DND-41 (cell line): ENCODE measurements around the gene TBXAS1.

Experiments
- ATAC-seq: fragments of 200-7000 bp; cut with Tn5 transposase; 3 replicates; pipeline ENCODE4 v1.9.1; 2021; ENCODE audit warnings: low read depth; ENCODE audit not compliant: insufficient read depth
- DNase-seq: peaks from one replicate; pipeline ENCODE4 v3.0.0-alpha.2; 2020
- H2AFZ ChIP-seq: 2 replicates; pipeline ENCODE4 v1.6.0; 2012; ENCODE audit warnings: low read depth, low read length
- H3K27ac ChIP-seq: 2 replicates; pipeline ENCODE4 v1.5.1; 2012; ENCODE audit warnings: low read length, inconsistent platforms
- H3K27me3 ChIP-seq: fragments of 200-600 bp; sonication (generic); 2 replicates; pipeline ENCODE4 v1.6.0; 2012; ENCODE audit warnings: low read length, mild to moderate bottlenecking, inconsistent platforms; ENCODE audit not compliant: insufficient read depth, poor library complexity
- H3K36me3 ChIP-seq: 2 replicates; pipeline ENCODE4 v1.5.1; 2012; ENCODE audit warnings: low read length, inconsistent platforms; ENCODE audit not compliant: insufficient read depth
- H3K4me1 ChIP-seq: 2 replicates; pipeline ENCODE4 v1.5.1; 2012; ENCODE audit warnings: mild to moderate bottlenecking, low read length; ENCODE audit not compliant: insufficient read depth
- H3K4me2 ChIP-seq: 2 replicates; pipeline ENCODE4 v1.6.0; 2012; ENCODE audit warnings: mild to moderate bottlenecking, moderate library complexity, low read length, inconsistent platforms; ENCODE audit not compliant: insufficient read depth
- H3K4me3 ChIP-seq, 2 experiments: fragments of 200-600 bp in 1 of 2; shearing (Covaris generic) in 1 of 2; 2 replicates each; pipeline ENCODE4 v1.5.1; 2012 to 2016; ENCODE audit warnings: inconsistent platforms in 2 of 2, low read length in 2 of 2, mild to moderate bottlenecking in 2 of 2, low read depth in 1 of 2, moderate library complexity in 1 of 2
- H3K79me2 ChIP-seq: 2 replicates; pipeline ENCODE4 v1.6.0; 2012; ENCODE audit warnings: low read length, inconsistent platforms; ENCODE audit not compliant: insufficient read depth
- H3K9ac ChIP-seq: 2 replicates; pipeline ENCODE4 v1.6.0; 2012; ENCODE audit warnings: low read depth, mild to moderate bottlenecking, inconsistent platforms, low read length, moderate library complexity
- H3K9me3 ChIP-seq: 2 replicates; pipeline ENCODE4 v1.5.1; 2012; ENCODE audit warnings: low read length, moderate library complexity, mild to moderate bottlenecking, inconsistent platforms; ENCODE audit not compliant: insufficient read depth, severe bottlenecking
- H4K20me1 ChIP-seq: 2 replicates; pipeline ENCODE4 v1.6.0; 2012; ENCODE audit warnings: low read length; ENCODE audit not compliant: insufficient read depth
- CTCF ChIP-seq: IDR thresholded peaks from 2 replicates; pipeline ENCODE4 v1.5.1; 2012; ENCODE audit warnings: borderline replicate concordance, low read length, moderate library complexity, mild to moderate bottlenecking; ENCODE audit not compliant: poor library complexity, severe bottlenecking; ENCODE audit errors: extremely low read depth
- EZH2 ChIP-seq: IDR thresholded peaks from 3 replicates; pipeline ENCODE4 v1.6.1; 2012; ENCODE audit warnings: borderline replicate concordance, low read depth, mild to moderate bottlenecking, moderate library complexity, low read length, inconsistent platforms; ENCODE audit not compliant: severe bottlenecking

TBXAS1 gene

DNA sequence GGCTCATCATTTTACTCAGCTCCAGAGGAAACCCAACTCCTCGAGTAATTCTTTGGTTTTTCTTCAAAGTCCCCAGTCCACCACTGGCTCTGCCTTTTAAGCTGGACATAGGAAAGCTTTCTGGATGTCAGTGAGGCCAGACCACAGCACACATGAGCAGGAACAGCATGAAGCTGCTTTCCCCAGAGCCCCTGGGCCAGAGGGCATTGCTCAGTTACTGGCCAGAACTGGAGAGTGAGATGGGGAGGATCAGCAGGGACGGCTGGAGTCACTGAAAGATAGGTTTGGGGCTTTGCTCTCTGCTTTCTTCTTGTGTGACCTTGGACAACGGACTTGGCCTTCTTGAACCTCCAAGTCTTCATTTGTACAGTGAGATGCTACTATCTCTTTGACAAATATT lies 190.5 kb downstream of the TBXAS1 start:
- Histone ChIP-seq H3K9ac (no peak overlapping the region), H3K4me1 (no peaks in the 10 kb centered on the region), H3K4me3 (no peak overlapping the region), H3K4me2 (no peak overlapping the region), H3K27ac (no peak overlapping the region), H3K9me3 (no peaks in the 10 kb centered on the region), H4K20me1 (no peaks in the 10 kb centered on the region), H2AFZ (no peak overlapping the region), H3K79me2 (no peaks in the 10 kb centered on the region), H3K27me3 (no peaks in the 10 kb centered on the region), H3K36me3 (peaks cover 23% of the 10 kb centered on the region)
- DNase-seq (no peak), ATAC-seq (no peak)
- TF ChIP-seq EZH2, result no peak
- TF ChIP-seq CTCF, result no peak

- Histone ChIP-seq H2AFZ (no peak overlapping the region), H3K9ac (no peak overlapping the region), H3K4me1 (no peaks in the 10 kb centered on the region), H3K4me3 (no peak overlapping the region), H3K27ac (no peak overlapping the region), H3K27me3 (no peaks in the 10 kb centered on the region), H4K20me1 (no peaks in the 10 kb centered on the region; the same call in 1 of the 2 replicates), H3K4me2 (no peak overlapping the region), H3K79me2 (no peaks in the 10 kb centered on the region), H3K9me3 (no peaks in the 10 kb centered on the region), H3K36me3 (peaks cover 40% of the 10 kb centered on the region)
- ATAC-seq (no peak), DNase-seq (no peak)
- TF ChIP-seq EZH2 (no peak), CTCF (no peak)
Observed at GRCh38 chr7:140021603-140022002, 192.5 kb downstream of the TBXAS1 start.

- H4K20me1 ChIP-seq, result peaks cover 2% of the 10 kb centered on the region
- no peak for TF ChIP-seq CTCF
- TF ChIP-seq EZH2, result no peak
- H3K4me2 ChIP-seq, result no peak overlapping the region
- no peak overlapping the region for H3K9ac ChIP-seq
- DNase-seq (no peak), ATAC-seq (no peak)
- no peaks in the 10 kb centered on the region for H3K4me1 ChIP-seq
- H3K36me3 ChIP-seq, result peaks cover 50% of the 10 kb centered on the region
- no peak overlapping the region for H2AFZ ChIP-seq
- H3K4me3 ChIP-seq, result no peak overlapping the region
- no peak overlapping the region for H3K27ac ChIP-seq
- no peaks in the 10 kb centered on the region for H3K79me2 ChIP-seq
- H3K27me3 ChIP-seq, result no peaks in the 10 kb centered on the region
- H3K9me3 ChIP-seq, result no peaks in the 10 kb centered on the region
Observed at GRCh38 chr7:140022582-140023211, 193.6 kb downstream of the TBXAS1 start.

DNA sequence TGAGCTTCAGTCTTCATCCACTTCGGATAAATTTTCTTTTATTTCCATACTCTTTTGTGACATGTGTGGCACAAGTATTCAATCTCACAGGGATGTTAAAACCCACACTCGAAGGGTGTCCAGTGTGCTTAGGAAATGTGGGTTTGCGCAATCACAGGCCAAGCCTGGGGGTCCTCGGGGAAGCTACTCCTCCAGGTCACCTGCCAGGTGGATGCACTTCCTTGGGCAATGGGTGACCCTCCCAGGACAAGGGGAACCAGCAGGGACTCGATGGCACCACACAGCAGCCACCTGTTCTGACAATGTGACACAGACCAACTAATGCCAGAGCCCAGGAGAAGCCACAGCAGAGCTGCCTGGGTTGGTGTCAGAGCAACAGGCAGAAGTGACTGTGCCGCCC lies 194.7 kb downstream of the TBXAS1 start:
- Histone ChIP-seq H3K27me3 (no peaks in the 10 kb centered on the region), H3K79me2 (no peaks in the 10 kb centered on the region), H3K9me3 (no peaks in the 10 kb centered on the region), H3K4me3 (no peak overlapping the region), H4K20me1 (peaks cover 2% of the 10 kb centered on the region), H3K4me2 (no peak overlapping the region), H3K36me3 (peaks cover 59% of the 10 kb centered on the region), H3K9ac (no peak overlapping the region), H3K27ac (no peak overlapping the region), H2AFZ (no peak overlapping the region), H3K4me1 (no peaks in the 10 kb centered on the region)
- ATAC-seq, result no peak
- TF ChIP-seq EZH2 (no peak), CTCF (no peak)
- no peak for DNase-seq
